IMR-90 (cell line): Measurements from ENCODE around the gene JCAD. TPM values are rescaled to one million over a fixed set of nuclear protein-coding genes. Genes with fewer than 3 reads are reported as not detected.

Experiments
- ATAC-seq: fragments of 200-7000 bp; cut with Tn5 transposase; 2 replicates; pipeline ENCODE4 v1.9.1; 2020; ENCODE audit warnings: low read depth, mild to moderate bottlenecking, moderate library complexity
- BruUV-seq: library from RNA; stranded (reverse); fragments of 400-500 nt; replicated peaks from 2 replicates; lab custom pipeline; 2021; lab: Mats Ljungman, UMichigan
- CTCF ChIA-PET: fragments of 300-600 bp; formaldehyde crosslinking; extraction: SDS; loops from one replicate; lab custom pipeline; 2021; ENCODE audit warnings: antibody characterized with exemption; lab: Yijun Ruan, JAX
- POLR2A ChIA-PET: fragments of 300-600 bp; sonication (Branson Sonifier 250); formaldehyde crosslinking; loops from one replicate; lab custom pipeline; 2022; ENCODE audit warnings: antibody characterized with exemption; ENCODE audit not compliant: unreplicated experiment; lab: Charles Lee
- DNase-seq: peaks from one replicate; pipeline ENCODE4 v3.0.0; 2013
- H2AFZ ChIP-seq: replicated peaks from 2 replicates; pipeline ENCODE3; 2013; ENCODE audit warnings: low read length, mild to moderate bottlenecking; ENCODE audit not compliant: poor library complexity
- H2AK5ac ChIP-seq: 2 replicates; pipeline ENCODE4 v1.6.1; 2013; ENCODE audit warnings: low read depth, low read length, inconsistent platforms
- H2AK9ac ChIP-seq: replicated peaks from 2 replicates; pipeline ENCODE3; 2013; ENCODE audit warnings: mild to moderate bottlenecking, low read depth, low read length, moderate library complexity; ENCODE audit not compliant: poor library complexity
- H2BK120ac ChIP-seq: 2 replicates; pipeline ENCODE4 v1.6.1; 2013; ENCODE audit warnings: low read depth, low read length, inconsistent platforms
- H2BK15ac ChIP-seq: 3 replicates; pipeline ENCODE4 v1.6.1; 2013; ENCODE audit warnings: low read depth, low read length, inconsistent platforms
- H2BK20ac ChIP-seq: 2 replicates; pipeline ENCODE4 v1.6.1; 2013; ENCODE audit warnings: low read depth, mild to moderate bottlenecking, inconsistent platforms, low read length, moderate library complexity
- H2BK5ac ChIP-seq: 2 replicates; pipeline ENCODE4 v1.6.1; 2013; ENCODE audit warnings: mild to moderate bottlenecking, low read depth, low read length, inconsistent platforms; ENCODE audit not compliant: poor library complexity, severe bottlenecking
- H3K14ac ChIP-seq: replicated peaks from 2 replicates; pipeline ENCODE4 v1.6.1; 2013; ENCODE audit warnings: low read depth, low read length, inconsistent platforms
- H3K18ac ChIP-seq: 2 replicates; pipeline ENCODE4 v1.6.1; 2013; ENCODE audit warnings: low read depth, low read length, control low read depth
- H3K23ac ChIP-seq: 2 replicates; pipeline ENCODE4 v1.6.1; 2013; ENCODE audit warnings: low read depth, low read length, inconsistent platforms
- H3K27ac ChIP-seq: 2 replicates; pipeline ENCODE4 v1.5.1; 2013; ENCODE audit warnings: mild to moderate bottlenecking, control low read depth, low read length; ENCODE audit not compliant: insufficient read depth
- H3K27me3 ChIP-seq: 2 replicates; pipeline ENCODE4 v1.6.1; 2013; ENCODE audit warnings: low read length; ENCODE audit not compliant: control insufficient read depth, insufficient read depth
- H3K36me3 ChIP-seq: 2 replicates; pipeline ENCODE4 v1.6.1; 2013; ENCODE audit warnings: low read length, mixed read lengths; ENCODE audit not compliant: control insufficient read depth, insufficient read depth
- H3K4ac ChIP-seq: 2 replicates; pipeline ENCODE4 v1.6.1; 2013; ENCODE audit warnings: low read depth, low read length, inconsistent platforms
- H3K4me1 ChIP-seq: 2 replicates; pipeline ENCODE4 v1.6.1; 2013; ENCODE audit warnings: low read length, mixed read lengths; ENCODE audit not compliant: control insufficient read depth, insufficient read depth
- H3K4me2 ChIP-seq: 2 replicates; pipeline ENCODE4 v1.6.1; 2013; ENCODE audit warnings: low read depth, mild to moderate bottlenecking, control low read depth, low read length, moderate library complexity
- H3K4me3 ChIP-seq: 2 replicates; pipeline ENCODE4 v1.5.1; 2013; ENCODE audit warnings: low read depth, mild to moderate bottlenecking, control low read depth, low read length, moderate library complexity; ENCODE audit not compliant: insufficient read depth
- H3K56ac ChIP-seq: 2 replicates; pipeline ENCODE4 v1.6.1; 2013; ENCODE audit warnings: low read length, inconsistent platforms; ENCODE audit not compliant: insufficient read depth; ENCODE audit errors: extremely low read depth
- H3K79me1 ChIP-seq, 2 experiments: 2 replicates each; pipeline ENCODE4 v1.6.1; 2013; ENCODE audit warnings: low read length in 2 of 2, inconsistent platforms in 1 of 2, low read depth in 1 of 2
- H3K9ac ChIP-seq: 2 replicates; pipeline ENCODE4 v1.6.1; 2013; ENCODE audit warnings: low read depth, low read length, control low read depth
- H3K9me1 ChIP-seq: 2 replicates; pipeline ENCODE4 v1.6.1; 2013; ENCODE audit warnings: low read length, inconsistent platforms; ENCODE audit not compliant: insufficient read depth
- H3K9me3 ChIP-seq: 2 replicates; pipeline ENCODE4 v1.6.1; 2013; ENCODE audit warnings: low read length; ENCODE audit not compliant: control insufficient read depth, insufficient read depth
- H4K20me1 ChIP-seq: 2 replicates; pipeline ENCODE4 v1.6.1; 2013; ENCODE audit warnings: low read length, inconsistent platforms; ENCODE audit not compliant: insufficient read depth
- H4K5ac ChIP-seq: 2 replicates; pipeline ENCODE4 v1.6.1; 2013; ENCODE audit warnings: mild to moderate bottlenecking, low read depth, low read length, control low read depth
- H4K8ac ChIP-seq, 2 experiments: 2 replicates each; pipeline ENCODE4 v1.6.1; 2013; ENCODE audit warnings: low read depth in 2 of 2, low read length in 2 of 2, control low read depth in 1 of 2, inconsistent platforms in 1 of 2
- H4K91ac ChIP-seq: 2 replicates; pipeline ENCODE4 v1.6.1; 2013; ENCODE audit warnings: low read depth, low read length, inconsistent platforms; ENCODE audit not compliant: insufficient read depth
- BHLHE40 ChIP-seq: fragments of 150-350 bp; IDR thresholded peaks from 2 replicates; pipeline ENCODE4 v1.6.1; 2016; ENCODE audit warnings: mild to moderate bottlenecking, low read depth, low read length
- NFE2L2 ChIP-seq: fragments of 150-350 bp; IDR thresholded peaks from 2 replicates; pipeline ENCODE4 v1.6.1; 2016; ENCODE audit warnings: low read depth, mild to moderate bottlenecking, low read length
- POLR2A ChIP-seq: IDR thresholded peaks from 2 replicates; pipeline ENCODE4 v1.6.1; 2012; ENCODE audit warnings: mild to moderate bottlenecking, low read depth, low read length
- RFX5 ChIP-seq: IDR thresholded peaks from 2 replicates; pipeline ENCODE4 v1.8.0; 2012; ENCODE audit warnings: low read depth, mild to moderate bottlenecking, low read length, moderate library complexity
- WGBS, 2 experiments: methylation state at CpG; one replicate each; pipeline versions ENCODE4 v1.1.5 to v1.1.7; 2013; ENCODE audit warnings: missing lambda C conversion rate in 2 of 2; ENCODE audit not compliant: insufficient read length in 1 of 2; ENCODE audit errors: extremely low coverage in 2 of 2; 5-methylcytosine and 5-hydroxymethylcytosine counted together
- dilution Hi-C: fragments of 300-500 bp; cut with HindIII; formaldehyde crosslinking; loops from one replicate; pipeline ENCODE4 v1.14.3; 2018; ENCODE audit warnings: low sequenced_read_pairs; ENCODE audit not compliant: unreplicated experiment
- in situ Hi-C: fragments of 300-500 bp; cut with MboI; formaldehyde crosslinking; loops from 3 replicates; pipeline ENCODE4 v1.14.3; 2019; ENCODE audit warnings: low sequenced_read_pairs, inconsistent platforms, mixed read lengths
- intact Hi-C: fragments of 100-400 bp; cut with micrococcal nuclease; formaldehyde crosslinking; loops from 2 replicates; pipeline ENCODE4 v1.10.0; 2022
- polyA plus RNA-seq, 3 experiments: library from polyadenylated mRNA; depleted of rRNA; stranded (reverse); fragments of >200 nt; gene quantifications; 2 replicates each; pipeline ENCODE4 v1.2.3, GENCODE V29; 2012; ENCODE audit warnings: low replicate concordance in 1 of 3
- total RNA-seq: library from RNA; depleted of rRNA; stranded (reverse); fragments of >200 nt; gene quantifications from 2 replicates; pipeline ENCODE4 v1.2.3, GENCODE V29; 2012

The JCAD gene
- total and polyA plus RNA-seq, 2 of the 4 experiments (the other 2 are of a cell fraction) = 15.9 to 16.8 TPM

GRCh38 chr10:30007406-30007805 is 52.0 kb downstream of the JCAD start:
- no peaks in the 10 kb centered on the region for H3K36me3 ChIP-seq
- no peak overlapping the region for H3K18ac ChIP-seq
- peaks cover 5% of the 10 kb centered on the region; the same call in 1 of the 2 replicates for H3K9me1 ChIP-seq
- no peak overlapping the region for H3K23ac ChIP-seq
- H3K4me3 ChIP-seq = no peak overlapping the region
- peak; percentile 51 for ATAC-seq
- no CpG with 5 or more reads among the region's 3 CpGs for WGBS, 2 experiments
- intact Hi-C loops (no loop called here), in situ Hi-C loops (no loop called here), dilution Hi-C loops (no loop called here)
- BruUV-seq = no TSS peak
- no peak overlapping the region for H2BK20ac ChIP-seq
- H2BK15ac ChIP-seq = no peak overlapping the region
- H3K4me1 ChIP-seq = peaks cover 9% of the 10 kb centered on the region
- H4K91ac ChIP-seq = no peak overlapping the region
- no peak overlapping the region for H3K4ac ChIP-seq
- POLR2A ChIA-PET = no interaction called here
- no peak overlapping the region for H3K56ac ChIP-seq
- no peaks in the 10 kb centered on the region for H3K79me1 ChIP-seq
- H3K27ac ChIP-seq = no peak overlapping the region
- peak overlapping the region; percentile 3; the same call in 1 of the 2 replicates for H2AK5ac ChIP-seq
- no peaks in the 10 kb centered on the region for H3K9me3 ChIP-seq
- no peak overlapping the region for H3K9ac ChIP-seq
- H2BK120ac ChIP-seq = peak overlapping the region; percentile 49; the same call in 1 of the 2 replicates
- TF ChIP-seq POLR2A (no peak), BHLHE40 (no peak), RFX5 (no peak), NFE2L2 (no peak)
- H2BK5ac ChIP-seq = no peak overlapping the region
- CTCF ChIA-PET = no interaction called here
- no peak for DNase-seq
- H3K27me3 ChIP-seq = no peaks in the 10 kb centered on the region
- H4K5ac ChIP-seq = no peak overlapping the region; the same call in 1 of the 2 replicates
- H3K14ac ChIP-seq = 0 out of 2 replicates have a peak overlapping the region, but pooled peaks have one; percentile 1
- H4K8ac ChIP-seq = no peak overlapping the region; a peak in 1 of 4 replicates
- no peaks in the 10 kb centered on the region for H4K20me1 ChIP-seq
- no peak overlapping the region for H2AK9ac ChIP-seq
- no peak overlapping the region for H3K4me2 ChIP-seq
- H2AFZ ChIP-seq = no peak overlapping the region
